GM23338 (cell line): Measurements from ENCODE around the gene FBXW8. TPM values are rescaled to one million over a fixed set of nuclear protein-coding genes. Genes with fewer than 3 reads are reported as not detected.

Experiments used
- ATAC-seq: fragments of 200-7000 bp; cut with Tn5 transposase; 3 replicates; pipeline ENCODE4 v1.9.1; 2020
- DNase-seq: peaks from one replicate; pipeline ENCODE4 v3.0.0-alpha.2; 2015; ENCODE audit warnings: low spot score
- H2AFZ ChIP-seq: fragments of 200-600 bp; sonication (generic); 2 replicates; pipeline ENCODE4 v1.8.0; 2016; ENCODE audit warnings: antibody characterized with exemption, mild to moderate bottlenecking, moderate library complexity
- H3F3A ChIP-seq: fragments of 200-600 bp; sonication (generic); replicated peaks from 2 replicates; pipeline ENCODE4 v1.8.0; 2017; ENCODE audit warnings: antibody characterized with exemption, mixed run types, low read depth
- H3K27ac ChIP-seq: fragments of 200-600 bp; sonication (generic); 2 replicates; pipeline ENCODE4 v1.6.1; 2016; ENCODE audit warnings: low read depth
- H3K27me3 ChIP-seq: fragments of 200-600 bp; sonication (generic); 2 replicates; pipeline ENCODE4 v1.8.0; 2016; ENCODE audit warnings: mild to moderate bottlenecking, mixed run types, moderate library complexity; ENCODE audit not compliant: insufficient read depth
- H3K36me3 ChIP-seq: fragments of 200-600 bp; sonication (generic); 2 replicates; pipeline ENCODE4 v1.8.0; 2016; ENCODE audit warnings: mild to moderate bottlenecking; ENCODE audit not compliant: insufficient read depth
- H3K4me1 ChIP-seq: fragments of 200-600 bp; sonication (generic); 2 replicates; pipeline ENCODE4 v1.8.0; 2016; ENCODE audit warnings: mild to moderate bottlenecking, moderate library complexity; ENCODE audit not compliant: insufficient read depth
- H3K4me2 ChIP-seq: fragments of 200-600 bp; sonication (generic); 2 replicates; pipeline ENCODE4 v1.7.1; 2017; ENCODE audit warnings: mixed run types
- H3K4me3 ChIP-seq: fragments of 200-600 bp; sonication (generic); 2 replicates; pipeline ENCODE4 v1.6.1; 2016; ENCODE audit warnings: mixed run types
- H3K79me2 ChIP-seq: fragments of 200-600 bp; sonication (generic); replicated peaks from 2 replicates; pipeline ENCODE4 v1.8.0; 2017; ENCODE audit warnings: mild to moderate bottlenecking; ENCODE audit not compliant: insufficient read depth
- H3K9me2 ChIP-seq: fragments of 200-600 bp; sonication (generic); 2 replicates; pipeline ENCODE4 v1.8.0; 2017; ENCODE audit not compliant: insufficient read depth
- H4K20me1 ChIP-seq: fragments of 200-600 bp; sonication (generic); replicated peaks from 2 replicates; pipeline ENCODE4 v1.8.0; 2017; ENCODE audit warnings: mild to moderate bottlenecking; ENCODE audit not compliant: insufficient read depth
- H3K27ac Mint-ChIP-seq: 2 replicates; pipeline ENCODE4 v1.8.0; 2020; ENCODE audit warnings: inconsistent platforms, mild to moderate bottlenecking, moderate library complexity, mixed read lengths
- H3K27me3 Mint-ChIP-seq: 3 replicates; pipeline ENCODE4 v1.8.0; 2022; ENCODE audit warnings: low read depth, mild to moderate bottlenecking, moderate library complexity, mixed read lengths, inconsistent platforms; ENCODE audit not compliant: insufficient read depth, poor library complexity
- H3K36me3 Mint-ChIP-seq: 3 replicates; pipeline ENCODE4 v1.8.0; 2021; ENCODE audit warnings: low read depth, mild to moderate bottlenecking, inconsistent platforms, moderate library complexity, mixed read lengths
- H3K4me1 Mint-ChIP-seq: 3 replicates; pipeline ENCODE4 v1.8.0; 2020; ENCODE audit warnings: mild to moderate bottlenecking, inconsistent platforms, mixed read lengths
- H3K4me3 Mint-ChIP-seq: 3 replicates; pipeline ENCODE4 v1.8.0; 2021; ENCODE audit warnings: moderate library complexity, mild to moderate bottlenecking, inconsistent platforms, mixed read lengths
- H3K9me3 Mint-ChIP-seq: 3 replicates; pipeline ENCODE4 v1.8.0; 2020; ENCODE audit warnings: moderate library complexity, mild to moderate bottlenecking, inconsistent platforms, mixed read lengths
- CREB1 ChIP-seq: fragments of 250-450 bp; sonication (Bioruptor Pico); IDR thresholded peaks from 2 replicates; pipeline ENCODE4 v1.5.0; 2020; ENCODE audit warnings: low read depth, mild to moderate bottlenecking, moderate library complexity
- EZH2 ChIP-seq: fragments of 200-600 bp; sonication (generic); IDR thresholded peaks from one replicate; pipeline ENCODE4 v1.8.0; 2017; ENCODE audit warnings: antibody characterized with exemption, mild to moderate bottlenecking, low read depth; ENCODE audit not compliant: unreplicated experiment
- EZH2phosphoT487 ChIP-seq: fragments of 200-600 bp; sonication (generic); IDR thresholded peaks from one replicate; pipeline ENCODE4 v1.8.1; 2018; ENCODE audit warnings: antibody characterized with exemption; ENCODE audit not compliant: unreplicated experiment
- JUNB ChIP-seq: IDR thresholded peaks from one replicate; pipeline ENCODE4 v1.6.1; 2016; ENCODE audit warnings: antibody characterized with exemption; ENCODE audit not compliant: unreplicated experiment
- NANOG ChIP-seq: IDR thresholded peaks from 2 replicates; pipeline ENCODE4 v1.6.1; 2016; ENCODE audit warnings: antibody characterized with exemption, borderline replicate concordance
- POLR2AphosphoS5 ChIP-seq: IDR thresholded peaks from 2 replicates; pipeline ENCODE4 v1.6.1; 2016; ENCODE audit warnings: antibody characterized with exemption, low read depth
- STAT1 ChIP-seq: IDR thresholded peaks from one replicate; pipeline ENCODE4 v1.6.1; 2016; ENCODE audit warnings: antibody characterized with exemption; ENCODE audit not compliant: unreplicated experiment
- ZNF114 ChIP-seq: fragments of 250-450 bp; sonication (Bioruptor Pico); IDR thresholded peaks from 2 replicates; pipeline ENCODE4 v1.5.0; 2020; ENCODE audit warnings: mild to moderate bottlenecking, moderate library complexity
- ZNF331 ChIP-seq: fragments of 250-450 bp; sonication (Bioruptor Pico); IDR thresholded peaks from 2 replicates; pipeline ENCODE4 v1.5.0; 2020; ENCODE audit warnings: low read depth, mild to moderate bottlenecking, moderate library complexity
- polyA plus RNA-seq: library from polyadenylated mRNA; unstranded; fragments of >200 nt; fragmentation: Nextera tagmentation; extraction: Ambion mirVana; gene quantifications from 2 replicates; pipeline ENCODE4 v1.2.1, GENCODE V29; 2016
- total RNA-seq: library from RNA; depleted of rRNA; stranded (reverse); fragments of >200 nt; shearing (Covaris generic); gene quantifications from 2 replicates; pipeline ENCODE4 v1.2.3, GENCODE V29; 2014
- TF ChIP-seq, protein P1 (sequence below): IDR thresholded peaks from 2 replicates; pipeline ENCODE4 v1.6.1; 2016; ENCODE audit warnings: antibody characterized with exemption
- TF ChIP-seq, protein P2 (sequence below): IDR thresholded peaks from one replicate; pipeline ENCODE4 v1.6.1; 2018; ENCODE audit warnings: antibody characterized with exemption; ENCODE audit not compliant: unreplicated experiment
- TF ChIP-seq, protein P3 (sequence below), 2 experiments: fragments of 200-600 bp in 1 of 2; sonication (generic) in 1 of 2; conservative IDR thresholded peaks; 2 replicates each; pipeline versions ENCODE4 v1.5.1 to v1.6.1; 2016 to 2017; ENCODE audit warnings: antibody characterized with exemption in 2 of 2, low read depth in 2 of 2, mild to moderate bottlenecking in 2 of 2, moderate library complexity in 1 of 2
- TF ChIP-seq, protein P4 (sequence below): fragments of 250-450 bp; sonication (Bioruptor Pico); IDR thresholded peaks from 2 replicates; pipeline ENCODE4 v1.5.0; 2020; ENCODE audit warnings: mild to moderate bottlenecking, moderate library complexity

FBXW8 gene
- total and polyA plus RNA-seq, 2 experiments from 2014 or later: 4.6 to 13.9 TPM

DNA sequence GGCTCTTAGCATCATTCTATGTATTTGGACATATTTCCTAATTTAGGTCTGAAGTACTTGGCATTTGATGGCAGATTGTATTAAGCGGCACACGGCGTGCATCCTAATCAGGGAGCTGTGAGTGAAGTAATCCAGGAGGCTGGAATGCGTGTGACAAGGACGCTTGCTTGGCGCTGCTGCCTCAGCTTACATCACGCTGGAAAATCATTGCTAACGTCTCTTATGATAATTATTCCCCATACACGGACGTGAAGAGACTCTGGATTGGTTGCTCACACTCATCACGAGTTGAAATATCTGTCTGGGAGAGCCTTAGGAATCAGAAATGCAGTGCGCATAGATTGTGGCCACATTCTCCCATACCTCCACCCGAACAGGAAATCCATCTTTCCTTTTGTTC is 85.3 kb downstream of the FBXW8 start:
- no peaks in the 10 kb centered on the region for H3K36me3 Mint-ChIP-seq
- H3K9me3 Mint-ChIP-seq: no peaks in the 10 kb centered on the region
- H2AFZ ChIP-seq: no peak overlapping the region
- no peak for DNase-seq
- H3K4me3 ChIP-seq: no peak overlapping the region
- no peaks in the 10 kb centered on the region for H3K27me3 ChIP-seq
- no peak overlapping the region for H3K4me2 ChIP-seq
- no peaks in the 10 kb centered on the region for H3F3A ChIP-seq
- no peaks in the 10 kb centered on the region for H3K9me2 ChIP-seq
- no peak overlapping the region for H3K27ac Mint-ChIP-seq
- H3K27me3 Mint-ChIP-seq: peaks cover 3% of the 10 kb centered on the region
- no peaks in the 10 kb centered on the region for H3K79me2 ChIP-seq
- H3K36me3 ChIP-seq: no peaks in the 10 kb centered on the region
- peaks cover 18% of the 10 kb centered on the region; the same call in 2 of the 3 replicates for H3K4me1 Mint-ChIP-seq
- ATAC-seq: no peak
- no peak overlapping the region for H3K27ac ChIP-seq
- H3K4me3 Mint-ChIP-seq: no peak overlapping the region
- H4K20me1 ChIP-seq: no peaks in the 10 kb centered on the region
- peaks cover 7% of the 10 kb centered on the region; the same call in 1 of the 2 replicates for H3K4me1 ChIP-seq
- no peak for TF ChIP-seq EZH2
- no peak for TF ChIP-seq POLR2AphosphoS5
- TF ChIP-seq NANOG: no peak
- no peak for TF ChIP-seq JUNB
- TF ChIP-seq, protein P1, sequence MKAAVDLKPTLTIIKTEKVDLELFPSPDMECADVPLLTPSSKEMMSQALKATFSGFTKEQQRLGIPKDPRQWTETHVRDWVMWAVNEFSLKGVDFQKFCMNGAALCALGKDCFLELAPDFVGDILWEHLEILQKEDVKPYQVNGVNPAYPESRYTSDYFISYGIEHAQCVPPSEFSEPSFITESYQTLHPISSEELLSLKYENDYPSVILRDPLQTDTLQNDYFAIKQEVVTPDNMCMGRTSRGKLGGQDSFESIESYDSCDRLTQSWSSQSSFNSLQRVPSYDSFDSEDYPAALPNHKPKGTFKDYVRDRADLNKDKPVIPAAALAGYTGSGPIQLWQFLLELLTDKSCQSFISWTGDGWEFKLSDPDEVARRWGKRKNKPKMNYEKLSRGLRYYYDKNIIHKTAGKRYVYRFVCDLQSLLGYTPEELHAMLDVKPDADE: no peak
- TF ChIP-seq ZNF114: no peak
- TF ChIP-seq, protein P2, sequence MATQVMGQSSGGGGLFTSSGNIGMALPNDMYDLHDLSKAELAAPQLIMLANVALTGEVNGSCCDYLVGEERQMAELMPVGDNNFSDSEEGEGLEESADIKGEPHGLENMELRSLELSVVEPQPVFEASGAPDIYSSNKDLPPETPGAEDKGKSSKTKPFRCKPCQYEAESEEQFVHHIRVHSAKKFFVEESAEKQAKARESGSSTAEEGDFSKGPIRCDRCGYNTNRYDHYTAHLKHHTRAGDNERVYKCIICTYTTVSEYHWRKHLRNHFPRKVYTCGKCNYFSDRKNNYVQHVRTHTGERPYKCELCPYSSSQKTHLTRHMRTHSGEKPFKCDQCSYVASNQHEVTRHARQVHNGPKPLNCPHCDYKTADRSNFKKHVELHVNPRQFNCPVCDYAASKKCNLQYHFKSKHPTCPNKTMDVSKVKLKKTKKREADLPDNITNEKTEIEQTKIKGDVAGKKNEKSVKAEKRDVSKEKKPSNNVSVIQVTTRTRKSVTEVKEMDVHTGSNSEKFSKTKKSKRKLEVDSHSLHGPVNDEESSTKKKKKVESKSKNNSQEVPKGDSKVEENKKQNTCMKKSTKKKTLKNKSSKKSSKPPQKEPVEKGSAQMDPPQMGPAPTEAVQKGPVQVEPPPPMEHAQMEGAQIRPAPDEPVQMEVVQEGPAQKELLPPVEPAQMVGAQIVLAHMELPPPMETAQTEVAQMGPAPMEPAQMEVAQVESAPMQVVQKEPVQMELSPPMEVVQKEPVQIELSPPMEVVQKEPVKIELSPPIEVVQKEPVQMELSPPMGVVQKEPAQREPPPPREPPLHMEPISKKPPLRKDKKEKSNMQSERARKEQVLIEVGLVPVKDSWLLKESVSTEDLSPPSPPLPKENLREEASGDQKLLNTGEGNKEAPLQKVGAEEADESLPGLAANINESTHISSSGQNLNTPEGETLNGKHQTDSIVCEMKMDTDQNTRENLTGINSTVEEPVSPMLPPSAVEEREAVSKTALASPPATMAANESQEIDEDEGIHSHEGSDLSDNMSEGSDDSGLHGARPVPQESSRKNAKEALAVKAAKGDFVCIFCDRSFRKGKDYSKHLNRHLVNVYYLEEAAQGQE: no peak
- TF ChIP-seq EZH2phosphoT487: no peak
- TF ChIP-seq, protein P3, sequence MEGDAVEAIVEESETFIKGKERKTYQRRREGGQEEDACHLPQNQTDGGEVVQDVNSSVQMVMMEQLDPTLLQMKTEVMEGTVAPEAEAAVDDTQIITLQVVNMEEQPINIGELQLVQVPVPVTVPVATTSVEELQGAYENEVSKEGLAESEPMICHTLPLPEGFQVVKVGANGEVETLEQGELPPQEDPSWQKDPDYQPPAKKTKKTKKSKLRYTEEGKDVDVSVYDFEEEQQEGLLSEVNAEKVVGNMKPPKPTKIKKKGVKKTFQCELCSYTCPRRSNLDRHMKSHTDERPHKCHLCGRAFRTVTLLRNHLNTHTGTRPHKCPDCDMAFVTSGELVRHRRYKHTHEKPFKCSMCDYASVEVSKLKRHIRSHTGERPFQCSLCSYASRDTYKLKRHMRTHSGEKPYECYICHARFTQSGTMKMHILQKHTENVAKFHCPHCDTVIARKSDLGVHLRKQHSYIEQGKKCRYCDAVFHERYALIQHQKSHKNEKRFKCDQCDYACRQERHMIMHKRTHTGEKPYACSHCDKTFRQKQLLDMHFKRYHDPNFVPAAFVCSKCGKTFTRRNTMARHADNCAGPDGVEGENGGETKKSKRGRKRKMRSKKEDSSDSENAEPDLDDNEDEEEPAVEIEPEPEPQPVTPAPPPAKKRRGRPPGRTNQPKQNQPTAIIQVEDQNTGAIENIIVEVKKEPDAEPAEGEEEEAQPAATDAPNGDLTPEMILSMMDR (conservative IDR thresholded peaks at IDR 0.05; ENCODE audit: low read depth in 2 of 2): no peak
- TF ChIP-seq ZNF331 (CRISPR knock-in tag): no peak
- no peak for TF ChIP-seq STAT1
- TF ChIP-seq, protein P4, sequence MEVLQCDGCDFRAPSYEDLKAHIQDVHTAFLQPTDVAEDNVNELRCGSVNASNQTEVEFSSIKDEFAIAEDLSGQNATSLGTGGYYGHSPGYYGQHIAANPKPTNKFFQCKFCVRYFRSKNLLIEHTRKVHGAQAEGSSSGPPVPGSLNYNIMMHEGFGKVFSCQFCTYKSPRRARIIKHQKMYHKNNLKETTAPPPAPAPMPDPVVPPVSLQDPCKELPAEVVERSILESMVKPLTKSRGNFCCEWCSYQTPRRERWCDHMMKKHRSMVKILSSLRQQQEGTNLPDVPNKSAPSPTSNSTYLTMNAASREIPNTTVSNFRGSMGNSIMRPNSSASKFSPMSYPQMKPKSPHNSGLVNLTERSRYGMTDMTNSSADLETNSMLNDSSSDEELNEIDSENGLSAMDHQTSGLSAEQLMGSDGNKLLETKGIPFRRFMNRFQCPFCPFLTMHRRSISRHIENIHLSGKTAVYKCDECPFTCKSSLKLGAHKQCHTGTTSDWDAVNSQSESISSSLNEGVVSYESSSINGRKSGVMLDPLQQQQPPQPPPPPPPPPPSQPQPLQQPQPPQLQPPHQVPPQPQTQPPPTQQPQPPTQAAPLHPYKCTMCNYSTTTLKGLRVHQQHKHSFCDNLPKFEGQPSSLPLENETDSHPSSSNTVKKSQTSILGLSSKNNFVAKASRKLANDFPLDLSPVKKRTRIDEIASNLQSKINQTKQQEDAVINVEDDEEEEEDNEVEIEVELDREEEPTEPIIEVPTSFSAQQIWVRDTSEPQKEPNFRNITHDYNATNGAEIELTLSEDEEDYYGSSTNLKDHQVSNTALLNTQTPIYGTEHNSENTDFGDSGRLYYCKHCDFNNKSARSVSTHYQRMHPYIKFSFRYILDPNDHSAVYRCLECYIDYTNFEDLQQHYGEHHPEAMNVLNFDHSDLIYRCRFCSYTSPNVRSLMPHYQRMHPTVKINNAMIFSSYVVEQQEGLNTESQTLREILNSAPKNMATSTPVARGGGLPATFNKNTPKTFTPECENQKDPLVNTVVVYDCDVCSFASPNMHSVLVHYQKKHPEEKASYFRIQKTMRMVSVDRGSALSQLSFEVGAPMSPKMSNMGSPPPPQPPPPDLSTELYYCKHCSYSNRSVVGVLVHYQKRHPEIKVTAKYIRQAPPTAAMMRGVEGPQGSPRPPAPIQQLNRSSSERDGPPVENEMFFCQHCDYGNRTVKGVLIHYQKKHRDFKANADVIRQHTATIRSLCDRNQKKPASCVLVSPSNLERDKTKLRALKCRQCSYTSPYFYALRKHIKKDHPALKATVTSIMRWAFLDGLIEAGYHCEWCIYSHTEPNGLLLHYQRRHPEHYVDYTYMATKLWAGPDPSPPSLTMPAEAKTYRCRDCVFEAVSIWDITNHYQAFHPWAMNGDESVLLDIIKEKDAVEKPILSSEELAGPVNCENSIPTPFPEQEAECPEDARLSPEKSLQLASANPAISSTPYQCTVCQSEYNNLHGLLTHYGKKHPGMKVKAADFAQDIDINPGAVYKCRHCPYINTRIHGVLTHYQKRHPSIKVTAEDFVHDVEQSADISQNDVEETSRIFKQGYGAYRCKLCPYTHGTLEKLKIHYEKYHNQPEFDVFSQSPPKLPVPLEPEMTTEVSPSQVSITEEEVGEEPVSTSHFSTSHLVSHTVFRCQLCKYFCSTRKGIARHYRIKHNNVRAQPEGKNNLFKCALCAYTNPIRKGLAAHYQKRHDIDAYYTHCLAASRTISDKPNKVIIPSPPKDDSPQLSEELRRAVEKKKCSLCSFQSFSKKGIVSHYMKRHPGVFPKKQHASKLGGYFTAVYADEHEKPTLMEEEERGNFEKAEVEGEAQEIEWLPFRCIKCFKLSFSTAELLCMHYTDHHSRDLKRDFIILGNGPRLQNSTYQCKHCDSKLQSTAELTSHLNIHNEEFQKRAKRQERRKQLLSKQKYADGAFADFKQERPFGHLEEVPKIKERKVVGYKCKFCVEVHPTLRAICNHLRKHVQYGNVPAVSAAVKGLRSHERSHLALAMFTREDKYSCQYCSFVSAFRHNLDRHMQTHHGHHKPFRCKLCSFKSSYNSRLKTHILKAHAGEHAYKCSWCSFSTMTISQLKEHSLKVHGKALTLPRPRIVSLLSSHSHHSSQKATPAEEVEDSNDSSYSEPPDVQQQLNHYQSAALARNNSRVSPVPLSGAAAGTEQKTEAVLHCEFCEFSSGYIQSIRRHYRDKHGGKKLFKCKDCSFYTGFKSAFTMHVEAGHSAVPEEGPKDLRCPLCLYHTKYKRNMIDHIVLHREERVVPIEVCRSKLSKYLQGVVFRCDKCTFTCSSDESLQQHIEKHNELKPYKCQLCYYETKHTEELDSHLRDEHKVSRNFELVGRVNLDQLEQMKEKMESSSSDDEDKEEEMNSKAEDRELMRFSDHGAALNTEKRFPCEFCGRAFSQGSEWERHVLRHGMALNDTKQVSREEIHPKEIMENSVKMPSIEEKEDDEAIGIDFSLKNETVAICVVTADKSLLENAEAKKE (CRISPR knock-in tag): no peak
- no peak for TF ChIP-seq CREB1
